ENCODE results near the gene SLC22A12. TPM values are rescaled to one million over a fixed set of nuclear protein-coding genes. Genes with fewer than 3 reads are reported as not detected.

Gene SLC22A12
- polyA plus RNA-seq, 1 donor = 0.03 TPM

- no peak overlapping the region for H3K27ac ChIP-seq (ENCODE audit: low read length)
- no peaks in the 10 kb centered on the region for H3K9me3 ChIP-seq (ENCODE audit: control insufficient read depth, low read depth, low read length)
- 80% methylated on average over 1 of the region's 6 CpGs for WGBS (ENCODE audit: insufficient coverage, low lambda C conversion rate)
- peaks cover 2% of the 10 kb centered on the region for H3K4me1 ChIP-seq (ENCODE audit: control insufficient read depth, insufficient read depth, low read length)
- H3K4me3 ChIP-seq (ENCODE audit: low read length) = no peak overlapping the region
- H3K36me3 ChIP-seq (ENCODE audit: control insufficient read depth, insufficient read depth, low read length) = no peaks in the 10 kb centered on the region
- DNase-seq = no peak
- peaks cover 3% of the 10 kb centered on the region for H3K27me3 ChIP-seq (ENCODE audit: control insufficient read depth, insufficient read depth, low read length)
Measured at GRCh38 chr11:64613648-64614047, 22.6 kb downstream of the SLC22A12 start.

DNA sequence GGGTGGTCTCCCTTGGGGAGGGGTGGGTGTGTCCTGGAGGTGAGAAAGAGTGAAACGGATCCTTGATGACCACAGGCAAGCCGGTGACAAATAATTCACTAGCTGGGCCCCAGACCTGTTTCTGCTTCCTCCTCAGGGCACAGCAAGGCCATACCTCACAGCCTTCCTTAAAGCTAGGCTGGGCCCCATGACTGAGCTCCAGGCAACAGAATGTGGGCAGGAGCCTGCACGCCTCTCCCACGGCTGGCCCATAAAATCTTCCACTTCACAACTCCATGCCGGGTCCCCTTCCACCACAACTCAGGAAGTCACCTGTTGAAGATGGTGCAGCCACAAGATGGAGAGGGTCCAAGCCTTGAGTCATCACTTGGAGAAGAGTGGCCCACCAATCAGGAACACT lies 23.9 kb downstream of the SLC22A12 start:
- Histone ChIP-seq H3K27ac (ENCODE audit: low read length) (no peak overlapping the region), H3K4me1 (ENCODE audit: control insufficient read depth, insufficient read depth, low read length) (peaks cover 11% of the 10 kb centered on the region), H3K4me3 (ENCODE audit: low read length) (no peak overlapping the region), H3K9me3 (ENCODE audit: control insufficient read depth, low read depth, low read length) (no peaks in the 10 kb centered on the region), H3K27me3 (ENCODE audit: control insufficient read depth, insufficient read depth, low read length) (no peaks in the 10 kb centered on the region), H3K36me3 (ENCODE audit: control insufficient read depth, insufficient read depth, low read length) (no peaks in the 10 kb centered on the region)
- WGBS (ENCODE audit: insufficient coverage, low lambda C conversion rate) = no CpG with 5 or more reads among the region's 5 CpGs
- DNase-seq = no peak

- no peaks in the 10 kb centered on the region for H3K36me3 ChIP-seq (ENCODE audit: control insufficient read depth, insufficient read depth, low read length)
- no peak for DNase-seq
- WGBS (ENCODE audit: insufficient coverage, low lambda C conversion rate) = no CpG with 5 or more reads among the region's 3 CpGs
Measured at GRCh38 chr11:64616817-64617216, 25.8 kb downstream of the SLC22A12 start.

GRCh38 chr11:64619196-64619595 lies 28.2 kb downstream of the SLC22A12 start:
- Histone ChIP-seq H3K36me3 (ENCODE audit: control insufficient read depth, insufficient read depth, low read length) (no peaks in the 10 kb centered on the region), H3K4me3 (ENCODE audit: low read length) (peak overlapping the region; percentile 5), H3K9me3 (ENCODE audit: control insufficient read depth, low read depth, low read length) (no peaks in the 10 kb centered on the region), H3K27ac (ENCODE audit: low read length) (peak overlapping the region; percentile 91), H3K4me1 (ENCODE audit: control insufficient read depth, insufficient read depth, low read length) (peaks cover 36% of the 10 kb centered on the region), H3K27me3 (ENCODE audit: control insufficient read depth, insufficient read depth, low read length) (no peaks in the 10 kb centered on the region)
- no CpG with 5 or more reads among the region's 4 CpGs for WGBS (ENCODE audit: insufficient coverage, low lambda C conversion rate)
- DNase-seq = no peak

More at GRCh38 chr11:64616817-64617216, 25.8 kb downstream of the SLC22A12 start:
- no peak overlapping the region for H3K27ac ChIP-seq (ENCODE audit: low read length)
- H3K4me1 ChIP-seq (ENCODE audit: control insufficient read depth, insufficient read depth, low read length) = peaks cover 30% of the 10 kb centered on the region
- no peaks in the 10 kb centered on the region for H3K9me3 ChIP-seq (ENCODE audit: control insufficient read depth, low read depth, low read length)
- H3K4me3 ChIP-seq (ENCODE audit: low read length) = no peak overlapping the region
- H3K27me3 ChIP-seq (ENCODE audit: control insufficient read depth, insufficient read depth, low read length) = no peaks in the 10 kb centered on the region

GRCh38 chr11:64619811-64620380 lies 28.9 kb downstream of the SLC22A12 start:
- DNase-seq = peak; percentile 76 to 80
- H3K27ac ChIP-seq (ENCODE audit: low read length) = peak overlapping the region; percentile 91
- no peaks in the 10 kb centered on the region for H3K36me3 ChIP-seq (ENCODE audit: control insufficient read depth, insufficient read depth, low read length)
- WGBS (ENCODE audit: insufficient coverage, low lambda C conversion rate) = no CpG with 5 or more reads among the region's 5 CpGs
- H3K4me1 ChIP-seq (ENCODE audit: control insufficient read depth, insufficient read depth, low read length) = peaks cover 36% of the 10 kb centered on the region
- H3K9me3 ChIP-seq (ENCODE audit: control insufficient read depth, low read depth, low read length) = no peaks in the 10 kb centered on the region
- no peaks in the 10 kb centered on the region for H3K27me3 ChIP-seq (ENCODE audit: control insufficient read depth, insufficient read depth, low read length)
- H3K4me3 ChIP-seq (ENCODE audit: low read length) = peak overlapping the region; percentile 23

GRCh38 chr11:64620381-64620971 lies 29.5 kb downstream of the SLC22A12 start:
- peak overlapping the region; percentile 23 for H3K4me3 ChIP-seq (ENCODE audit: low read length)
- no CpG with 5 or more reads among the region's 13 CpGs for WGBS (ENCODE audit: insufficient coverage, low lambda C conversion rate)

GRCh38 chr11:64621283-64622019 lies 30.4 kb downstream of the SLC22A12 start:
- no peaks in the 10 kb centered on the region for H3K27me3 ChIP-seq (ENCODE audit: control insufficient read depth, insufficient read depth, low read length)
- H3K9me3 ChIP-seq (ENCODE audit: control insufficient read depth, low read depth, low read length) = no peaks in the 10 kb centered on the region
- WGBS (ENCODE audit: insufficient coverage, low lambda C conversion rate) = no CpG with 5 or more reads among the region's 5 CpGs
- H3K4me3 ChIP-seq (ENCODE audit: low read length) = no peak overlapping the region
- no peak for DNase-seq
- H3K36me3 ChIP-seq (ENCODE audit: control insufficient read depth, insufficient read depth, low read length) = no peaks in the 10 kb centered on the region
- H3K27ac ChIP-seq (ENCODE audit: low read length) = peak overlapping the region; percentile 91
- H3K4me1 ChIP-seq (ENCODE audit: control insufficient read depth, insufficient read depth, low read length) = peaks cover 36% of the 10 kb centered on the region

More at GRCh38 chr11:64620381-64620971, 29.5 kb downstream of the SLC22A12 start:
- no peaks in the 10 kb centered on the region for H3K36me3 ChIP-seq (ENCODE audit: control insufficient read depth, insufficient read depth, low read length)
- peak; percentile 84 to 91 for DNase-seq
- H3K9me3 ChIP-seq (ENCODE audit: control insufficient read depth, low read depth, low read length) = no peaks in the 10 kb centered on the region
- H3K27ac ChIP-seq (ENCODE audit: low read length) = peak overlapping the region; percentile 91
- no peaks in the 10 kb centered on the region for H3K27me3 ChIP-seq (ENCODE audit: control insufficient read depth, insufficient read depth, low read length)
- H3K4me1 ChIP-seq (ENCODE audit: control insufficient read depth, insufficient read depth, low read length) = peaks cover 36% of the 10 kb centered on the region

GRCh38 chr11:64622681-64623080 lies 31.7 kb downstream of the SLC22A12 start:
- Histone ChIP-seq H3K27ac (ENCODE audit: low read length) (no peak overlapping the region), H3K27me3 (ENCODE audit: control insufficient read depth, insufficient read depth, low read length) (no peaks in the 10 kb centered on the region), H3K9me3 (ENCODE audit: control insufficient read depth, low read depth, low read length) (no peaks in the 10 kb centered on the region), H3K36me3 (ENCODE audit: control insufficient read depth, insufficient read depth, low read length) (no peaks in the 10 kb centered on the region), H3K4me1 (ENCODE audit: control insufficient read depth, insufficient read depth, low read length) (peaks cover 36% of the 10 kb centered on the region), H3K4me3 (ENCODE audit: low read length) (no peak overlapping the region)
- DNase-seq = no peak
- 100% methylated on average over 1 of the region's 19 CpGs for WGBS (ENCODE audit: insufficient coverage, low lambda C conversion rate)

DNA sequence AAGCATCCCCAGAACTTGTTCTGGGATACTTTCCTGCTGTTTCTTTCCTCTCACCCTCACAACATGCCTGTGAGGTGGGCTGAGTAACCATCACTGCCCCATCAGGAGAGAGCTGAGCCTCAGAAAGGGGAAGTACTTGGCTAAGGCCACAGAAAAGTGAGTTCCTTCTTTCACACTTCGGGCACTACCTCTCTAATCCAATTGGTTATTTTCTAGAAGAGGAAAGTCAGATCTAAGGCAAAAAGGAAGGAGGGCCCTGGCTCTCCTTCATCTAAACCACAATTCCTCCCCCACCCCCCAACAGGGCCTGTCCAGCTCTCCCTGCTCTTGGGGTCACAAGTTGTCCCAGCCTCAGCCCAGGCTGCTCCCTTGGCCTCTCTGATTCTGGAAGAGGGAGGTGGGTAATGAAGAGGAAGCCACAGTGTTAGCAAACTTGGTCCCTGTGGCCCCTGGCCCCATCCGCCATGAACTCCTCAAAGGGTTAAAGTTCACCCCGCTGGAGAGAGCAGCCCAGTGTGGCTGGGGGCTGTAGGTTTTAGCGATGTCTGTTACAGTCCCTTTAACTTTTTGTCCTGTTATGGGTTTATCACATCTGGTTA lies 34.0 kb downstream of the SLC22A12 start:
- Histone ChIP-seq H3K27ac (ENCODE audit: low read length) (no peak overlapping the region), H3K9me3 (ENCODE audit: control insufficient read depth, low read depth, low read length) (peaks cover under 1% of the 10 kb centered on the region), H3K4me1 (ENCODE audit: control insufficient read depth, insufficient read depth, low read length) (peaks cover 24% of the 10 kb centered on the region), H3K4me3 (ENCODE audit: low read length) (no peak overlapping the region), H3K36me3 (ENCODE audit: control insufficient read depth, insufficient read depth, low read length) (no peaks in the 10 kb centered on the region), H3K27me3 (ENCODE audit: control insufficient read depth, insufficient read depth, low read length) (peaks cover 3% of the 10 kb centered on the region)
- no CpG with 5 or more reads among the region's 4 CpGs for whole genome bisulfite sequencing (ENCODE audit: insufficient coverage, low lambda C conversion rate)
- DNase-seq = no peak

DNA sequence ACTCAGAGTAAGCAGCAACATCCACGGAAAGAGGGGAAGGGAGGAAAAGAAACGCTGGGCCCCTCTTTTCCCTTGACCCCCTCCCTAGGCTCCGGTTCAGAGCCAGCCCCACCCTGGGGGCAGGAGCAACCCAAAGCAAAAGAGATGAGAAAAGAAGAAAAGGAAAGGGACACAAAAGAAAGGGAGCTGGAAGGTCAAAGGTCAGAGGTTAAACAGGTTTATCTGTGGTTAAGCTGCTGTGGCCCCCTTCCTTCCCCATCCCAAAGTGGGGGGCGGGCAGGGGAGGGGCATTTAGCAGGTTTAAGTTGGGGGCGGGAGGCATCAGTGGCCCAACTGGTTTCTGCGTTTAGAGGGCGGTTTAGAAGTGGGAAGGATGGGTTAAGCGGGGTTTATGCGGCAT lies 35.6 kb downstream of the SLC22A12 start:
- 63% methylated on average over 2 of the region's 9 CpGs for WGBS (ENCODE audit: insufficient coverage, low lambda C conversion rate)

More for the DNA sequence above, 35.6 kb downstream of the SLC22A12 start:
- Histone ChIP-seq H3K4me3 (ENCODE audit: low read length) (no peak overlapping the region), H3K27ac (ENCODE audit: low read length) (no peak overlapping the region), H3K9me3 (ENCODE audit: control insufficient read depth, low read depth, low read length) (peaks cover 3% of the 10 kb centered on the region), H3K27me3 (ENCODE audit: control insufficient read depth, insufficient read depth, low read length) (peaks cover 3% of the 10 kb centered on the region), H3K4me1 (ENCODE audit: control insufficient read depth, insufficient read depth, low read length) (peaks cover 8% of the 10 kb centered on the region), H3K36me3 (ENCODE audit: control insufficient read depth, insufficient read depth, low read length) (no peaks in the 10 kb centered on the region)
- no peak for DNase-seq
